Endothelial cell of umbilical vein (primary cell): ENCODE data around the gene MOB3B. TPM values are rescaled to one million over a fixed set of nuclear protein-coding genes. Genes with fewer than 3 reads are reported as not detected.

Experiments used
- BruUV-seq: library from RNA; stranded (reverse); fragments of 400-500 nt; replicated peaks from 2 replicates; lab custom pipeline; 2021; lab: Mats Ljungman, UMichigan
- CTCF ChIA-PET: fragments of 300-600, 350-600 bp; sonication (Branson Sonifier 250); formaldehyde crosslinking; loops from one replicate; lab custom pipeline; 2021; ENCODE audit warnings: antibody characterized with exemption, inconsistent platforms; lab: Charles Lee
- POLR2A ChIA-PET: fragments of 300-600, 350-600 bp; sonication (Branson Sonifier 250); formaldehyde crosslinking; loops from one replicate; lab custom pipeline; 2021; ENCODE audit warnings: antibody characterized with exemption, inconsistent platforms; lab: Charles Lee
- DNase-seq: peaks from one replicate; pipeline ENCODE4 v3.0.0-alpha.2; 2011; ENCODE audit warnings: low read depth, low spot score
- FAIRE-seq: peaks from 2 replicates; lab custom pipeline; 2011; peaks lifted over from hg19 to GRCh38; lab: Jason Lieb, UNC
- H2AFZ ChIP-seq: 2 replicates; pipeline ENCODE4 v1.6.0; 2012; ENCODE audit warnings: low read depth, low read length, control low read depth, inconsistent platforms
- H3K27ac ChIP-seq: 2 replicates; pipeline ENCODE4 v1.5.1; 2011; ENCODE audit warnings: low read depth, mild to moderate bottlenecking, control low read depth, low read length, moderate library complexity; ENCODE audit not compliant: insufficient read depth
- H3K27me3 ChIP-seq, 2 experiments: 2 replicates each; pipeline versions ENCODE4 v1.6.0 to v1.6.1; 2011; ENCODE audit warnings: low read length in 2 of 2, mixed read lengths in 1 of 2; ENCODE audit not compliant: control insufficient read depth in 2 of 2, insufficient read depth in 2 of 2
- H3K36me3 ChIP-seq, 2 experiments: 2 replicates in 1 of 2; 3 replicates in 1 of 2; pipeline ENCODE4 v1.5.1; 2011; ENCODE audit warnings: low read length in 2 of 2, mild to moderate bottlenecking in 1 of 2, moderate library complexity in 1 of 2; ENCODE audit not compliant: control insufficient read depth in 2 of 2, insufficient read depth in 2 of 2; ENCODE audit errors: extremely low read depth in 1 of 2
- H3K4me1 ChIP-seq: 3 replicates; pipeline ENCODE4 v1.5.1; 2011; ENCODE audit warnings: mild to moderate bottlenecking, low read length; ENCODE audit not compliant: control insufficient read depth, insufficient read depth; ENCODE audit errors: extremely low read depth
- H3K4me2 ChIP-seq: 2 replicates; pipeline ENCODE4 v1.6.1; 2011; ENCODE audit warnings: low read length, control low read depth, mixed read lengths; ENCODE audit not compliant: insufficient read depth
- H3K4me3 ChIP-seq, 3 experiments: fragments of 200-600 bp in 1 of 3; sonication (generic), shearing (Covaris generic) in 1 of 3; replicated peaks in 1 of 3; 2 replicates each; pipeline ENCODE4 v1.5.1; 2011 to 2016; ENCODE audit warnings: control low read depth in 3 of 3, low read length in 3 of 3, mild to moderate bottlenecking in 2 of 3, inconsistent platforms in 1 of 3, low read depth in 1 of 3, moderate library complexity in 1 of 3; ENCODE audit not compliant: insufficient read depth in 1 of 3
- H3K79me2 ChIP-seq: 2 replicates; pipeline ENCODE4 v1.6.0; 2012; ENCODE audit warnings: low read length, inconsistent platforms; ENCODE audit not compliant: control insufficient read depth, insufficient read depth
- H3K9ac ChIP-seq: replicated peaks from 2 replicates; pipeline ENCODE3; 2011; ENCODE audit warnings: low read length, control low read depth; ENCODE audit not compliant: insufficient read depth; ENCODE audit errors: extremely low read depth
- H3K9me1 ChIP-seq: replicated peaks from 3 replicates; pipeline ENCODE4 v1.6.0; 2011; ENCODE audit warnings: mild to moderate bottlenecking, low read length; ENCODE audit not compliant: control insufficient read depth, insufficient read depth; ENCODE audit errors: extremely low read depth
- H3K9me3 ChIP-seq: replicated peaks from 2 replicates; pipeline ENCODE4 v1.5.1; 2012; ENCODE audit warnings: low read length, inconsistent platforms; ENCODE audit not compliant: control insufficient read depth, insufficient read depth
- H4K20me1 ChIP-seq: replicated peaks from 2 replicates; pipeline ENCODE3; 2011; ENCODE audit warnings: mild to moderate bottlenecking, low read length; ENCODE audit not compliant: control insufficient read depth, insufficient read depth; ENCODE audit errors: extremely low read depth
- EZH2 ChIP-seq: IDR thresholded peaks from 2 replicates; pipeline ENCODE4 v1.6.1; 2012; ENCODE audit warnings: borderline replicate concordance, low read depth, mild to moderate bottlenecking, moderate library complexity, low read length, inconsistent platforms; ENCODE audit not compliant: severe bottlenecking
- FOS ChIP-seq: IDR thresholded peaks from 2 replicates; pipeline ENCODE4 v1.6.1; 2011; ENCODE audit warnings: mild to moderate bottlenecking, low read length, moderate library complexity, borderline replicate concordance; ENCODE audit not compliant: insufficient read depth
- GATA2 ChIP-seq: IDR thresholded peaks from 2 replicates; pipeline ENCODE4 v1.7.0; 2011; ENCODE audit warnings: low read depth, mild to moderate bottlenecking, moderate library complexity, mixed read lengths, low read length; ENCODE audit not compliant: insufficient read length, insufficient read depth
- JUN ChIP-seq: IDR thresholded peaks from 2 replicates; pipeline ENCODE4 v1.6.1; 2011; ENCODE audit warnings: borderline replicate concordance, low read depth; ENCODE audit not compliant: insufficient read length, insufficient read depth
- MYC ChIP-seq: IDR thresholded peaks from one replicate; pipeline ENCODE4 v1.6.1; 2011; ENCODE audit warnings: mild to moderate bottlenecking, low read depth, low read length
- POLR2A ChIP-seq: IDR thresholded peaks from 2 replicates; pipeline ENCODE4 v1.6.1; 2012; ENCODE audit warnings: low read depth, mild to moderate bottlenecking, control low read depth, low read length
- POLR2AphosphoS5 ChIP-seq: IDR thresholded peaks from 2 replicates; pipeline ENCODE4 v1.6.1; 2012; ENCODE audit warnings: low read depth, mild to moderate bottlenecking, control low read depth, low read length, moderate library complexity; ENCODE audit not compliant: insufficient read depth
- dilution Hi-C: fragments of 300-500 bp; cut with MboI; formaldehyde crosslinking; loops from one replicate; pipeline ENCODE4 v1.15.0; 2019; ENCODE audit warnings: low sequenced_read_pairs; ENCODE audit not compliant: extremely low pct_ligation_motif_present
- intact Hi-C: fragments of 100-400 bp; cut with micrococcal nuclease; formaldehyde crosslinking; loops from one replicate; pipeline ENCODE4 v1.10.0; 2022
- polyA plus RNA-seq, 4 experiments: library from polyadenylated mRNA; depleted of rRNA in 3 of 4; stranded (reverse) in 3 of 4; unstranded in 1 of 4; fragments of >200 nt; gene quantifications; 2 replicates each; pipeline versions ENCODE4 v1.2.1 to v1.2.3, GENCODE V29; 2011 to 2012; ENCODE audit warnings: missing spikeins in 1 of 4
- total RNA-seq: library from RNA; stranded (reverse); gene quantifications from 2 replicates; pipeline ENCODE4 v1.2.3, GENCODE V29; 2021
- TF ChIP-seq, protein P1 (sequence below): IDR thresholded peaks from 2 replicates; pipeline ENCODE4 v1.6.1; 2011; ENCODE audit not compliant: insufficient read depth, insufficient read length
- TF ChIP-seq, protein P2 (sequence below), 2 donors: IDR thresholded peaks; 1 replicate in 1 of 2; 2 replicates in 1 of 2; pipeline ENCODE4 v1.5.1; 2011; ENCODE audit warnings: low read length in 2 of 2, mild to moderate bottlenecking in 2 of 2, moderate library complexity in 2 of 2, control low read depth in 1 of 2, inconsistent platforms in 1 of 2, low read depth in 1 of 2; ENCODE audit not compliant: insufficient read depth in 1 of 2; ENCODE audit errors: extremely low read depth in 1 of 2

The MOB3B gene
- total and polyA plus RNA-seq, 2 donors (not counting 3 experiments of a cell fraction or from before 2014, with no cell fraction given) = 0.03 TPM; not detected in 1

DNA sequence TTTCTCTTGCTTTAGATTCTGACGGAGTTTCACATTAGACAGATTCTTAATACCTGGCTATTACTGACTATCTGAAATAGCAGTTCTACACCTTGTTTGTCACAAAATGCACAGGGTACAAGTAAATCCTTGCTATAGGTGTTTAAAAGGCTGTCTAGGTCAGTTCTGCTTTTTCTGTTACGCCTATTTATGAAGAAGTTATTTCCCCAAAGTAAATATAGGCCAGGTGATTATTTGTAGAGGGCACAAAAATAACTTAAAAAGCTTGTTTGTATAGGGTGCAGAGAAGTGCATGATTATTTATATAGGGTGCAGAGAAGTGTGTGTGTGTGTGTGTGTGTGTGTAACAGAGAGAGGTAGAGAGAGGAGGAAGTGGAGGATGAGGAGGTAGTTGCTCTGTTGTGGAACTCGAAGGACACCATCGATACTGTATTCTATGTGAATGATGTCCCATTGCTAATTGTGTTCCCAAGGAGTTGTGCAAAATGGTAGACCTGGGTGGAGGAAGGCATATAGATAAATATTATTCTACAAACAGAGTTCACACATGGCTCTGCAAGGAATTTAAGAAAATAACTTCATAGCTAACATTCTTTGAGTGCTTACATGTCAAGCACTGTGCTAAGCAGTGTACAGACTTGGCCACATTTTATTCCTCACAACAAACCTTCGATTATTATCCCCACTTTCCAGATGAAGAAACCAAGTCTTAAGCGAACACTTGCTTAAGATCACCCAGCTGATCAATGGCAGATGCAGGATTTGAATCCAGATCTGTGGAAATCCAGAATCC, 136.4 kb downstream of the MOB3B start:
- Histone ChIP-seq H2AFZ (no peak overlapping the region), H3K9ac (no peak overlapping the region), H4K20me1 (no peaks in the 10 kb centered on the region), H3K27ac (no peak overlapping the region), H3K9me1 (no peaks in the 10 kb centered on the region), H3K36me3 (no peaks in the 10 kb centered on the region), H3K4me1 (peaks cover 5% of the 10 kb centered on the region), H3K4me3 (no peak overlapping the region), H3K4me2 (no peak overlapping the region), H3K79me2 (no peaks in the 10 kb centered on the region), H3K9me3 (no peaks in the 10 kb centered on the region), H3K27me3 (peaks cover 6 to 15% of the 10 kb centered on the region in 2 experiments)
- BruUV-seq = no TSS peak
- TF ChIP-seq, protein P1, sequence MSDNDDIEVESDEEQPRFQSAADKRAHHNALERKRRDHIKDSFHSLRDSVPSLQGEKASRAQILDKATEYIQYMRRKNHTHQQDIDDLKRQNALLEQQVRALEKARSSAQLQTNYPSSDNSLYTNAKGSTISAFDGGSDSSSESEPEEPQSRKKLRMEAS = no peak
- TF ChIP-seq POLR2AphosphoS5 (no peak), JUN (no peak), EZH2 (no peak), MYC (no peak), FOS (no peak), GATA2 (no peak), POLR2A (no peak)
- TF ChIP-seq, protein P2, sequence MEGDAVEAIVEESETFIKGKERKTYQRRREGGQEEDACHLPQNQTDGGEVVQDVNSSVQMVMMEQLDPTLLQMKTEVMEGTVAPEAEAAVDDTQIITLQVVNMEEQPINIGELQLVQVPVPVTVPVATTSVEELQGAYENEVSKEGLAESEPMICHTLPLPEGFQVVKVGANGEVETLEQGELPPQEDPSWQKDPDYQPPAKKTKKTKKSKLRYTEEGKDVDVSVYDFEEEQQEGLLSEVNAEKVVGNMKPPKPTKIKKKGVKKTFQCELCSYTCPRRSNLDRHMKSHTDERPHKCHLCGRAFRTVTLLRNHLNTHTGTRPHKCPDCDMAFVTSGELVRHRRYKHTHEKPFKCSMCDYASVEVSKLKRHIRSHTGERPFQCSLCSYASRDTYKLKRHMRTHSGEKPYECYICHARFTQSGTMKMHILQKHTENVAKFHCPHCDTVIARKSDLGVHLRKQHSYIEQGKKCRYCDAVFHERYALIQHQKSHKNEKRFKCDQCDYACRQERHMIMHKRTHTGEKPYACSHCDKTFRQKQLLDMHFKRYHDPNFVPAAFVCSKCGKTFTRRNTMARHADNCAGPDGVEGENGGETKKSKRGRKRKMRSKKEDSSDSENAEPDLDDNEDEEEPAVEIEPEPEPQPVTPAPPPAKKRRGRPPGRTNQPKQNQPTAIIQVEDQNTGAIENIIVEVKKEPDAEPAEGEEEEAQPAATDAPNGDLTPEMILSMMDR (IDR thresholded peaks at IDR 0.05; ENCODE audit: extremely low read depth in 1 of 2, insufficient read depth in 1 of 2, low read depth in 1 of 2, low read length in 2 of 2) = no peak
- ChIA-PET CTCF (interaction anchor here (1.1 to 1.2 kb wide), 2 partner anchors 9 to 136 kb away, joined by 3 to 4 read pairs; partner anchors contain the start of gene MOB3B), POLR2A (no interaction called here)
- dilution Hi-C loops = no loop called here
- DNase-seq = no peak
- no peak for FAIRE-seq
- intact Hi-C loops = no loop called here
